IMR-90 (cell line): Measurements from ENCODE around the gene BRD4. TPM values are rescaled to one million over a fixed set of nuclear protein-coding genes. Genes with fewer than 3 reads are reported as not detected.

Experiments used
- ATAC-seq: fragments of 200-7000 bp; cut with Tn5 transposase; 2 replicates; pipeline ENCODE4 v1.9.1; 2020; ENCODE audit warnings: low read depth, mild to moderate bottlenecking, moderate library complexity
- BruUV-seq: library from RNA; stranded (reverse); fragments of 400-500 nt; replicated peaks from 2 replicates; lab custom pipeline; 2021; lab: Mats Ljungman, UMichigan
- CTCF ChIA-PET: fragments of 300-600 bp; formaldehyde crosslinking; extraction: SDS; loops from one replicate; lab custom pipeline; 2021; ENCODE audit warnings: antibody characterized with exemption; lab: Yijun Ruan, JAX
- POLR2A ChIA-PET: fragments of 300-600 bp; sonication (Branson Sonifier 250); formaldehyde crosslinking; loops from one replicate; lab custom pipeline; 2022; ENCODE audit warnings: antibody characterized with exemption; ENCODE audit not compliant: unreplicated experiment; lab: Charles Lee
- DNase-seq: peaks from one replicate; pipeline ENCODE4 v3.0.0; 2013
- H2AFZ ChIP-seq: replicated peaks from 2 replicates; pipeline ENCODE3; 2013; ENCODE audit warnings: low read length, mild to moderate bottlenecking; ENCODE audit not compliant: poor library complexity
- H2AK5ac ChIP-seq: 2 replicates; pipeline ENCODE4 v1.6.1; 2013; ENCODE audit warnings: low read depth, low read length, inconsistent platforms
- H2AK9ac ChIP-seq: replicated peaks from 2 replicates; pipeline ENCODE3; 2013; ENCODE audit warnings: mild to moderate bottlenecking, low read depth, low read length, moderate library complexity; ENCODE audit not compliant: poor library complexity
- H2BK120ac ChIP-seq: 2 replicates; pipeline ENCODE4 v1.6.1; 2013; ENCODE audit warnings: low read depth, low read length, inconsistent platforms
- H2BK15ac ChIP-seq: 3 replicates; pipeline ENCODE4 v1.6.1; 2013; ENCODE audit warnings: low read depth, low read length, inconsistent platforms
- H2BK20ac ChIP-seq: 2 replicates; pipeline ENCODE4 v1.6.1; 2013; ENCODE audit warnings: low read depth, mild to moderate bottlenecking, inconsistent platforms, low read length, moderate library complexity
- H2BK5ac ChIP-seq: 2 replicates; pipeline ENCODE4 v1.6.1; 2013; ENCODE audit warnings: mild to moderate bottlenecking, low read depth, low read length, inconsistent platforms; ENCODE audit not compliant: poor library complexity, severe bottlenecking
- H3K14ac ChIP-seq: replicated peaks from 2 replicates; pipeline ENCODE4 v1.6.1; 2013; ENCODE audit warnings: low read depth, low read length, inconsistent platforms
- H3K18ac ChIP-seq: 2 replicates; pipeline ENCODE4 v1.6.1; 2013; ENCODE audit warnings: low read depth, low read length, control low read depth
- H3K23ac ChIP-seq: 2 replicates; pipeline ENCODE4 v1.6.1; 2013; ENCODE audit warnings: low read depth, low read length, inconsistent platforms
- H3K27ac ChIP-seq: 2 replicates; pipeline ENCODE4 v1.5.1; 2013; ENCODE audit warnings: mild to moderate bottlenecking, control low read depth, low read length; ENCODE audit not compliant: insufficient read depth
- H3K27me3 ChIP-seq: 2 replicates; pipeline ENCODE4 v1.6.1; 2013; ENCODE audit warnings: low read length; ENCODE audit not compliant: control insufficient read depth, insufficient read depth
- H3K36me3 ChIP-seq: 2 replicates; pipeline ENCODE4 v1.6.1; 2013; ENCODE audit warnings: low read length, mixed read lengths; ENCODE audit not compliant: control insufficient read depth, insufficient read depth
- H3K4ac ChIP-seq: 2 replicates; pipeline ENCODE4 v1.6.1; 2013; ENCODE audit warnings: low read depth, low read length, inconsistent platforms
- H3K4me1 ChIP-seq: 2 replicates; pipeline ENCODE4 v1.6.1; 2013; ENCODE audit warnings: low read length, mixed read lengths; ENCODE audit not compliant: control insufficient read depth, insufficient read depth
- H3K4me2 ChIP-seq: 2 replicates; pipeline ENCODE4 v1.6.1; 2013; ENCODE audit warnings: low read depth, mild to moderate bottlenecking, control low read depth, low read length, moderate library complexity
- H3K4me3 ChIP-seq: 2 replicates; pipeline ENCODE4 v1.5.1; 2013; ENCODE audit warnings: low read depth, mild to moderate bottlenecking, control low read depth, low read length, moderate library complexity; ENCODE audit not compliant: insufficient read depth
- H3K56ac ChIP-seq: 2 replicates; pipeline ENCODE4 v1.6.1; 2013; ENCODE audit warnings: low read length, inconsistent platforms; ENCODE audit not compliant: insufficient read depth; ENCODE audit errors: extremely low read depth
- H3K79me1 ChIP-seq, 2 experiments: 2 replicates each; pipeline ENCODE4 v1.6.1; 2013; ENCODE audit warnings: low read length in 2 of 2, inconsistent platforms in 1 of 2, low read depth in 1 of 2
- H3K9ac ChIP-seq: 2 replicates; pipeline ENCODE4 v1.6.1; 2013; ENCODE audit warnings: low read depth, low read length, control low read depth
- H3K9me1 ChIP-seq: 2 replicates; pipeline ENCODE4 v1.6.1; 2013; ENCODE audit warnings: low read length, inconsistent platforms; ENCODE audit not compliant: insufficient read depth
- H3K9me3 ChIP-seq: 2 replicates; pipeline ENCODE4 v1.6.1; 2013; ENCODE audit warnings: low read length; ENCODE audit not compliant: control insufficient read depth, insufficient read depth
- H4K20me1 ChIP-seq: 2 replicates; pipeline ENCODE4 v1.6.1; 2013; ENCODE audit warnings: low read length, inconsistent platforms; ENCODE audit not compliant: insufficient read depth
- H4K5ac ChIP-seq: 2 replicates; pipeline ENCODE4 v1.6.1; 2013; ENCODE audit warnings: mild to moderate bottlenecking, low read depth, low read length, control low read depth
- H4K8ac ChIP-seq, 2 experiments: 2 replicates each; pipeline ENCODE4 v1.6.1; 2013; ENCODE audit warnings: low read depth in 2 of 2, low read length in 2 of 2, control low read depth in 1 of 2, inconsistent platforms in 1 of 2
- H4K91ac ChIP-seq: 2 replicates; pipeline ENCODE4 v1.6.1; 2013; ENCODE audit warnings: low read depth, low read length, inconsistent platforms; ENCODE audit not compliant: insufficient read depth
- BHLHE40 ChIP-seq: fragments of 150-350 bp; IDR thresholded peaks from 2 replicates; pipeline ENCODE4 v1.6.1; 2016; ENCODE audit warnings: mild to moderate bottlenecking, low read depth, low read length
- CEBPB ChIP-seq: IDR thresholded peaks from 2 replicates; pipeline ENCODE4 v1.6.1; 2012; ENCODE audit warnings: low read depth, low read length, improper control_type of control experiment
- CHD1 ChIP-seq: IDR thresholded peaks from 2 replicates; pipeline ENCODE4 v1.6.1; 2012; ENCODE audit warnings: low read depth, low read length, improper control_type of control experiment
- CTCF ChIP-seq: conservative IDR thresholded peaks from 2 replicates; pipeline ENCODE4 v1.5.1; 2012; ENCODE audit warnings: mild to moderate bottlenecking, low read depth, low read length, improper control_type of control experiment
- ELK1 ChIP-seq: fragments of 150-350 bp; IDR thresholded peaks from 2 replicates; pipeline ENCODE4 v1.6.1; 2016; ENCODE audit warnings: low read depth, mild to moderate bottlenecking, low read length, moderate library complexity, borderline replicate concordance
- FOS ChIP-seq: fragments of 150-350 bp; IDR thresholded peaks from 2 replicates; pipeline ENCODE4 v1.6.1; 2016; ENCODE audit warnings: low read depth, low read length
- MAFK ChIP-seq: IDR thresholded peaks from 2 replicates; pipeline ENCODE4 v1.6.1; 2012; ENCODE audit warnings: low read depth, low read length, improper control_type of control experiment
- MAZ ChIP-seq: IDR thresholded peaks from 2 replicates; pipeline ENCODE4 v1.6.1; 2012; ENCODE audit warnings: low read depth, mild to moderate bottlenecking, low read length, improper control_type of control experiment, moderate library complexity, borderline replicate concordance
- MXI1 ChIP-seq: IDR thresholded peaks from 2 replicates; pipeline ENCODE4 v1.6.1; 2012; ENCODE audit warnings: low read depth, mild to moderate bottlenecking, low read length, moderate library complexity, borderline replicate concordance
- NFE2L2 ChIP-seq: fragments of 150-350 bp; IDR thresholded peaks from 2 replicates; pipeline ENCODE4 v1.6.1; 2016; ENCODE audit warnings: low read depth, mild to moderate bottlenecking, low read length
- POLR2A ChIP-seq: IDR thresholded peaks from 2 replicates; pipeline ENCODE4 v1.6.1; 2012; ENCODE audit warnings: mild to moderate bottlenecking, low read depth, low read length
- RAD21 ChIP-seq: IDR thresholded peaks from 2 replicates; pipeline ENCODE4 v1.6.1; 2012; ENCODE audit warnings: low read length, improper control_type of control experiment
- RCOR1 ChIP-seq: IDR thresholded peaks from 2 replicates; pipeline ENCODE4 v1.6.1; 2012; ENCODE audit warnings: mild to moderate bottlenecking, low read length, improper control_type of control experiment; ENCODE audit not compliant: insufficient replicate concordance
- RFX5 ChIP-seq: IDR thresholded peaks from 2 replicates; pipeline ENCODE4 v1.8.0; 2012; ENCODE audit warnings: low read depth, mild to moderate bottlenecking, low read length, moderate library complexity
- SMC3 ChIP-seq: fragments of 150-350 bp; IDR thresholded peaks from 2 replicates; pipeline ENCODE4 v1.6.1; 2016; ENCODE audit warnings: low read depth, mild to moderate bottlenecking, antibody characterized with exemption, low read length, moderate library complexity
- USF2 ChIP-seq: fragments of 150-350 bp; IDR thresholded peaks from 2 replicates; pipeline ENCODE4 v1.6.1; 2017; ENCODE audit warnings: mild to moderate bottlenecking, antibody characterized with exemption, low read length, low read depth
- WGBS, 2 experiments: methylation state at CpG; one replicate each; pipeline versions ENCODE4 v1.1.5 to v1.1.7; 2013; ENCODE audit warnings: missing lambda C conversion rate in 2 of 2; ENCODE audit not compliant: insufficient read length in 1 of 2; ENCODE audit errors: extremely low coverage in 2 of 2; 5-methylcytosine and 5-hydroxymethylcytosine counted together
- dilution Hi-C: fragments of 300-500 bp; cut with HindIII; formaldehyde crosslinking; loops from one replicate; pipeline ENCODE4 v1.14.3; 2018; ENCODE audit warnings: low sequenced_read_pairs; ENCODE audit not compliant: unreplicated experiment
- in situ Hi-C: fragments of 300-500 bp; cut with MboI; formaldehyde crosslinking; loops from 3 replicates; pipeline ENCODE4 v1.14.3; 2019; ENCODE audit warnings: low sequenced_read_pairs, inconsistent platforms, mixed read lengths
- intact Hi-C: fragments of 100-400 bp; cut with micrococcal nuclease; formaldehyde crosslinking; loops from 2 replicates; pipeline ENCODE4 v1.10.0; 2022
- polyA plus RNA-seq, 3 experiments: library from polyadenylated mRNA; depleted of rRNA; stranded (reverse); fragments of >200 nt; gene quantifications; 2 replicates each; pipeline ENCODE4 v1.2.3, GENCODE V29; 2012; ENCODE audit warnings: low replicate concordance in 1 of 3
- total RNA-seq: library from RNA; depleted of rRNA; stranded (reverse); fragments of >200 nt; gene quantifications from 2 replicates; pipeline ENCODE4 v1.2.3, GENCODE V29; 2012

The BRD4 gene
- total and polyA plus RNA-seq, 2 of the 4 experiments (the other 2 are of a cell fraction): 7.0 to 21.1 TPM

GRCh38 chr19:15253061-15253460 is 79.3 kb downstream of the BRD4 start:
- H4K91ac ChIP-seq: no peak overlapping the region
- peaks cover 62% of the 10 kb centered on the region for H3K36me3 ChIP-seq
- no peak overlapping the region for H3K18ac ChIP-seq
- WGBS, 2 experiments: no CpG with 5 or more reads among the region's 7 CpGs
- H4K20me1 ChIP-seq: peaks cover 89% of the 10 kb centered on the region
- H2AK5ac ChIP-seq: 0 out of 2 replicates have a peak overlapping the region, but pooled peaks have one; percentile 100
- no peak overlapping the region for H4K5ac ChIP-seq
- ChIA-PET POLR2A (no interaction called here), CTCF (interaction anchor here (0.6 to 1.3 kb wide), 2 partner anchors 9 to 32 kb away, joined by 3 to 4 read pairs; no protein-coding TSS in a partner anchor)
- peak overlapping the region; percentile 86; the same call in 1 of the 2 replicates for H3K14ac ChIP-seq
- no peak overlapping the region for H2BK5ac ChIP-seq
- no peak overlapping the region for H3K4me2 ChIP-seq
- no peak for DNase-seq
- H3K9me3 ChIP-seq: no peaks in the 10 kb centered on the region
- H3K4ac ChIP-seq: no peak overlapping the region
- H2AK9ac ChIP-seq: peak overlapping the region; percentile 59
- no peak overlapping the region for H3K56ac ChIP-seq
- no peak overlapping the region for H3K23ac ChIP-seq
- peaks cover 40% of the 10 kb centered on the region for H3K4me1 ChIP-seq
- TF ChIP-seq FOS (no peak), CTCF (no peak), RFX5 (no peak), RAD21 (no peak), BHLHE40 (no peak), USF2 (no peak), MAZ (no peak), CHD1 (no peak), RCOR1 (no peak), ELK1 (no peak), MXI1 (no peak), SMC3 (no peak), MAFK (no peak), CEBPB (no peak), POLR2A (no peak), NFE2L2 (no peak)
- no TSS peak for BruUV-seq
- dilution Hi-C loops: no loop called here
- H4K8ac ChIP-seq: no peak overlapping the region
- H2BK15ac ChIP-seq: no peak overlapping the region
- H2BK120ac ChIP-seq: no peak overlapping the region
- no peak for ATAC-seq
- peaks cover 33 to 92% of the 10 kb centered on the region in 2 experiments for H3K79me1 ChIP-seq
- H3K27ac ChIP-seq: no peak overlapping the region
- H3K4me3 ChIP-seq: no peak overlapping the region
- no peaks in the 10 kb centered on the region for H3K27me3 ChIP-seq
- no peak overlapping the region for H3K9ac ChIP-seq
- no peak overlapping the region for H2AFZ ChIP-seq
- H3K9me1 ChIP-seq: peaks cover 31% of the 10 kb centered on the region
- in situ Hi-C loops: loop anchor here (10.0 kb wide), 1 partner anchor 138 kb away; no protein-coding TSS in a partner anchor
- intact Hi-C loops: loop anchor here (5.0 kb wide), 3 partner anchors 56 to 146 kb away; partner anchors contain the start of genes AKAP8 and SYDE1
- no peak overlapping the region for H2BK20ac ChIP-seq
